ENCODE measurements around the gene ZNF770.
"Not testable (repeated sequence)": the region's sequence is repeated elsewhere in the genome, so short reads cannot be mapped to it uniquely, and the experiment has no call there.

Gene ZNF770

DNA sequence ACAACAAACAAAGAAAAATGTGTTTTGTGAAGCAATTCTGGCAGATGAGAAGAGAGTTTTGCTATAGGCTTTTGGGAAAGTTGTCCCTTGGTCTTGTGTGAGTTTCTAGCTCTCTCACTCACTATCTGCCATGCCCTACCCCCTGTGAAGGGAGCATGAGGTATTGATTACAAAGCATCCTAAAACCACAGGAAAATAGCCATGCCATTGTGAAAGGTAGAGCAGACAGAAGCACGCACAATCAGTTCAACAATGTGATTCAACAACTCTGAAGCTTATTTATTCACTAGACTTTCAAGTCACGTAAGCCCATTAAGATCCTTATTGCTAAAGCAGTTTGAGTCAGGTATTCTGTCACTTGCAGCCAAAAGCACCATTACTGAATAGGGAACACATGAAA is 12.0 kb downstream of the ZNF770 start:
- H3K23ac ChIP-seq (ENCODE audit: low read length), result no peak overlapping the region
- H3K18ac ChIP-seq (ENCODE audit: low read length), result no peak overlapping the region
- H2AK5ac ChIP-seq (ENCODE audit: low read length), result no peak overlapping the region
- H3K9me3 ChIP-seq (ENCODE audit: insufficient read depth, low read depth, low read length), result no peaks in the 10 kb centered on the region
- no peak overlapping the region for H3K27ac ChIP-seq (ENCODE audit: low read depth, low read length)
- H3K79me2 ChIP-seq (ENCODE audit: control insufficient read depth, insufficient read depth, low read length, poor library complexity), result no peaks in the 10 kb centered on the region
- no peak overlapping the region for H3K4ac ChIP-seq (ENCODE audit: low read depth, low read length)
- H3K4me1 ChIP-seq (ENCODE audit: control insufficient read depth in 1 of 2, insufficient read depth in 2 of 2, low read length in 2 of 2), result no peaks in the 10 kb centered on the region
- no peak overlapping the region for H4K12ac ChIP-seq (ENCODE audit: low read depth, low read length)
- WGBS (ENCODE audit: extremely low coverage, insufficient coverage, insufficient read length), result no CpG with 5 or more reads among the region's 2 CpGs
- no peak overlapping the region for H4K8ac ChIP-seq (ENCODE audit: low read depth, low read length)
- no peak overlapping the region for H3K4me3 ChIP-seq (ENCODE audit: low read depth, low read length)
- no peak overlapping the region for H3K9ac ChIP-seq (ENCODE audit: low read length)
- no peaks in the 10 kb centered on the region for H3K27me3 ChIP-seq (ENCODE audit: insufficient read depth, low read length)
- no peak overlapping the region for H2BK120ac ChIP-seq (ENCODE audit: insufficient read depth, low read length, poor library complexity)
- no peak overlapping the region for H3K14ac ChIP-seq (ENCODE audit: low read length)
- no peaks in the 10 kb centered on the region for H3K36me3 ChIP-seq (ENCODE audit: control insufficient read depth in 1 of 2, insufficient read depth in 2 of 2, low read length in 2 of 2)
- no peak overlapping the region for H3K4me2 ChIP-seq (ENCODE audit: low read length)
- no peak overlapping the region for H4K91ac ChIP-seq (ENCODE audit: low read depth, low read length)
- DNase-seq, result no peak
- no peak overlapping the region for H2AFZ ChIP-seq (ENCODE audit: insufficient read depth, low read length, poor library complexity)
- H3K79me1 ChIP-seq (ENCODE audit: low read length), result no peaks in the 10 kb centered on the region
- H2BK5ac ChIP-seq (ENCODE audit: low read depth, low read length, poor library complexity), result no peak overlapping the region
- H2BK12ac ChIP-seq (ENCODE audit: low read length), result no peak overlapping the region

GRCh38 chr15:34973512-34973911 is 14.6 kb downstream of the ZNF770 start:
- H2BK120ac ChIP-seq (ENCODE audit: insufficient read depth, low read length, poor library complexity), result no peak overlapping the region
- peaks cover 2% of the 10 kb centered on the region for H3K79me1 ChIP-seq (ENCODE audit: low read length)
- no peak overlapping the region for H4K8ac ChIP-seq (ENCODE audit: low read depth, low read length)
- H3K4me1 ChIP-seq (ENCODE audit: control insufficient read depth in 1 of 2, insufficient read depth in 2 of 2, low read length in 2 of 2), result peaks cover 0 to 1% of the 10 kb centered on the region in 2 experiments
- no peaks in the 10 kb centered on the region for H3K27me3 ChIP-seq (ENCODE audit: insufficient read depth, low read length)
- H3K9ac ChIP-seq (ENCODE audit: low read length), result no peak overlapping the region
- H3K27ac ChIP-seq (ENCODE audit: low read depth, low read length), result no peak overlapping the region
- H3K36me3 ChIP-seq (ENCODE audit: control insufficient read depth in 1 of 2, insufficient read depth in 2 of 2, low read length in 2 of 2), result no peaks in the 10 kb centered on the region
- no peak overlapping the region for H4K91ac ChIP-seq (ENCODE audit: low read depth, low read length)
- H3K4me2 ChIP-seq (ENCODE audit: low read length), result no peak overlapping the region
- no peak overlapping the region for H2AK5ac ChIP-seq (ENCODE audit: low read length)
- H2AFZ ChIP-seq (ENCODE audit: insufficient read depth, low read length, poor library complexity), result no peak overlapping the region
- H3K4me3 ChIP-seq (ENCODE audit: low read depth, low read length), result no peak overlapping the region
- no peak overlapping the region for H3K14ac ChIP-seq (ENCODE audit: low read length)
- H2BK5ac ChIP-seq (ENCODE audit: low read depth, low read length, poor library complexity), result no peak overlapping the region
- no peak overlapping the region for H3K23ac ChIP-seq (ENCODE audit: low read length)
- no peak overlapping the region for H2BK12ac ChIP-seq (ENCODE audit: low read length)
- H3K79me2 ChIP-seq (ENCODE audit: control insufficient read depth, insufficient read depth, low read length, poor library complexity), result peaks cover 5% of the 10 kb centered on the region
- no peaks in the 10 kb centered on the region for H3K9me3 ChIP-seq (ENCODE audit: insufficient read depth, low read depth, low read length)
- no peak overlapping the region for H4K12ac ChIP-seq (ENCODE audit: low read depth, low read length)
- no CpG with 5 or more reads among the region's 2 CpGs for WGBS (ENCODE audit: extremely low coverage, insufficient coverage, insufficient read length)
- H3K18ac ChIP-seq (ENCODE audit: low read length), result no peak overlapping the region
- no peak for DNase-seq
- no peak overlapping the region for H3K4ac ChIP-seq (ENCODE audit: low read depth, low read length)

- H3K18ac ChIP-seq (ENCODE audit: low read length); H2BK12ac ChIP-seq (ENCODE audit: low read length); H3K14ac ChIP-seq (ENCODE audit: low read length); H3K23ac ChIP-seq (ENCODE audit: low read length); H3K27me3 ChIP-seq (ENCODE audit: insufficient read depth, low read length); H3K4me3 ChIP-seq (ENCODE audit: low read depth, low read length); H3K4me1 ChIP-seq (ENCODE audit: control insufficient read depth in 1 of 2, insufficient read depth in 2 of 2, low read length in 2 of 2); H2AFZ ChIP-seq (ENCODE audit: insufficient read depth, low read length, poor library complexity); H3K79me1 ChIP-seq (ENCODE audit: low read length); H2BK120ac ChIP-seq (ENCODE audit: insufficient read depth, low read length, poor library complexity); H3K4ac ChIP-seq (ENCODE audit: low read depth, low read length); H4K91ac ChIP-seq (ENCODE audit: low read depth, low read length); H3K36me3 ChIP-seq (ENCODE audit: control insufficient read depth in 1 of 2, insufficient read depth in 2 of 2, low read length in 2 of 2); H3K79me2 ChIP-seq (ENCODE audit: control insufficient read depth, insufficient read depth, low read length, poor library complexity); H3K9ac ChIP-seq (ENCODE audit: low read length); H3K9me3 ChIP-seq (ENCODE audit: insufficient read depth, low read depth, low read length); H3K27ac ChIP-seq (ENCODE audit: low read depth, low read length); H2BK5ac ChIP-seq (ENCODE audit: low read depth, low read length, poor library complexity); H2AK5ac ChIP-seq (ENCODE audit: low read length): not testable (repeated sequence)
- Histone ChIP-seq H3K4me2 (ENCODE audit: low read length) (peak overlapping the region; percentile 53), H4K12ac (ENCODE audit: low read depth, low read length) (peak overlapping the region; percentile 44), H4K8ac (ENCODE audit: low read depth, low read length) (peak overlapping the region; percentile 69)
- peak in 1 of 2 donors; percentile 22 for DNase-seq
- WGBS (ENCODE audit: extremely low coverage, insufficient coverage, insufficient read length), result no CpG with 5 or more reads among the region's 21 CpGs
Measured at GRCh38 chr15:34970098-34970643, 17.9 kb downstream of the ZNF770 start.

- Histone ChIP-seq H2BK5ac (ENCODE audit: low read depth, low read length, poor library complexity) (peak within 1 kb of the TSS; percentile 90), H3K79me1 (ENCODE audit: low read length) (peaks cover 2% of the 10 kb centered on the region), H3K9ac (ENCODE audit: low read length) (peak within 1 kb of the TSS; percentile 90), H4K12ac (ENCODE audit: low read depth, low read length) (peak within 1 kb of the TSS; percentile 100), H3K27ac (ENCODE audit: low read depth, low read length) (peak within 1 kb of the TSS; percentile 40), H3K23ac (ENCODE audit: low read length) (no peak within 1 kb of the TSS), H2BK120ac (ENCODE audit: insufficient read depth, low read length, poor library complexity) (peak within 1 kb of the TSS; percentile 84), H3K27me3 (ENCODE audit: insufficient read depth, low read length) (no peaks in the 10 kb centered on the region), H3K4me1 (ENCODE audit: control insufficient read depth in 1 of 2, insufficient read depth in 2 of 2, low read length in 2 of 2) (peaks cover 3% of the 10 kb centered on the region in 2 experiments), H3K4me2 (ENCODE audit: low read length) (peak within 1 kb of the TSS; percentile 98), H2AK5ac (ENCODE audit: low read length) (peak within 1 kb of the TSS; percentile 56), H3K36me3 (ENCODE audit: control insufficient read depth in 1 of 2, insufficient read depth in 2 of 2, low read length in 2 of 2) (no peaks in the 10 kb centered on the region), H2AFZ (ENCODE audit: insufficient read depth, low read length, poor library complexity) (peak within 1 kb of the TSS; percentile 99), H3K79me2 (ENCODE audit: control insufficient read depth, insufficient read depth, low read length, poor library complexity) (peaks cover 5% of the 10 kb centered on the region), H4K91ac (ENCODE audit: low read depth, low read length) (peak within 1 kb of the TSS; percentile 52), H3K18ac (ENCODE audit: low read length) (peak within 1 kb of the TSS; percentile 97), H2BK12ac (ENCODE audit: low read length) (no peak within 1 kb of the TSS), H3K4ac (ENCODE audit: low read depth, low read length) (peak within 1 kb of the TSS; percentile 81), H3K9me3 (ENCODE audit: insufficient read depth, low read depth, low read length) (no peaks in the 10 kb centered on the region), H3K4me3 (ENCODE audit: low read depth, low read length) (peak within 1 kb of the TSS; percentile 93), H4K8ac (ENCODE audit: low read depth, low read length) (peak within 1 kb of the TSS; percentile 100), H3K14ac (ENCODE audit: low read length) (peak within 1 kb of the TSS; percentile 98)
- DNase-seq, result peak; percentile 99
- no CpG with 5 or more reads among the region's 44 CpGs for WGBS (ENCODE audit: extremely low coverage, insufficient coverage, insufficient read length)
Measured at GRCh38 chr15:34969340-34970097, 18.6 kb downstream of the ZNF770 start, which contains the start of gene AQR. Gene AQR (minus strand): TSS chr15:34969742. CDS start chr15:34969613, 129 bp downstream.
